GM12874 (cell line): ENCODE results near the gene APOL3.

Experiments
- CTCF ChIP-seq: IDR thresholded peaks from 2 replicates; pipeline ENCODE4 v1.5.1; 2011; ENCODE audit warnings: low read depth, mild to moderate bottlenecking, control low read depth, low read length, moderate library complexity; ENCODE audit not compliant: insufficient read depth

Gene APOL3

GRCh38 chr22:36160499-36160942 is at the start of gene APOL3:
TSS of gene APOL3 (minus strand) at chr22:36160755. CDS start at chr22:36149055, 11,700 bp downstream.
- no peak for TF ChIP-seq CTCF

- TF ChIP-seq CTCF, result no peak
Observed at GRCh38 chr22:36210224-36210623, 49.7 kb upstream of the APOL3 start.

GRCh38 chr22:36208914-36209313 is 48.4 kb upstream of the APOL3 start:
- TF ChIP-seq CTCF, result no peak

- no peak for TF ChIP-seq CTCF
Observed at GRCh38 chr22:36208162-36208765, 47.7 kb upstream of the APOL3 start.

- TF ChIP-seq CTCF, result no peak
Observed at GRCh38 chr22:36206255-36206654, 45.7 kb upstream of the APOL3 start.

GRCh38 chr22:36204632-36205015 is 44.1 kb upstream of the APOL3 start:
- TF ChIP-seq CTCF, result no peak

GRCh38 chr22:36204001-36204631 is 43.6 kb upstream of the APOL3 start:
- TF ChIP-seq CTCF, result no peak
